D341Med (cell line): ENCODE results near the gene ZFP36.
"Not testable (repeated sequence)": the region's sequence is repeated elsewhere in the genome, so short reads cannot be mapped to it uniquely, and the experiment has no call there.

ENCODE experiments used
- DNase-seq: peaks from one replicate; pipeline ENCODE4 v3.0.0; 2012; ENCODE audit warnings: low spot score

Gene ZFP36

GRCh38 chr19:39446365-39447084 lies 39.9 kb downstream of the ZFP36 start:
- DNase-seq, result no peak

DNA sequence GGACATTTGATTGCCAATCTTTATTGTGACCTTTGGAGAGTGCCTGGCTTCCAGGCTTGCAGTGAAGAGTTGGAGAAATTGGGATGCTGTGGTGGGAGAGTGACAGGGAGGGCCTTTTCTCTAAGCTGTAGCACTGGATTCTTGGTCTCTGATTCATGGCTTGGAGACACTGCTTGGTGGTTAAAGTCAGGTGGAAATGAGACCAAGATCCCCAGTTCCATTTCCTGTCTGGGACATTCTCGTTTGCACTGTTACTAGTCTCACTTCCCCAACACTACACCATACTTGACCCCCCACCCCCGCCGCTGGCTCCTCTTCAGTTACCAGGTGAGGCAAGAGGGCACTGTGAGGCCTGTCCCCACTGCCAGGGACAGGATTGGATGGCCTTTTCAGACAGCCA lies 41.6 kb downstream of the ZFP36 start:
- DNase-seq, result no peak

GRCh38 chr19:39449116-39449797 lies 42.6 kb downstream of the ZFP36 start:
- no peak for DNase-seq

- DNase-seq, result not testable (repeated sequence)
Observed at GRCh38 chr19:39451257-39451656, 44.6 kb downstream of the ZFP36 start.
